Heart right ventricle (tissue), 16 donors: ENCODE results near the gene CPNE8. TPM values are rescaled to one million over a fixed set of nuclear protein-coding genes. Genes with fewer than 3 reads are reported as not detected.

ENCODE experiments used
- ATAC-seq, 8 donors: fragments of 200-7000 bp; cut with Tn5 transposase; one replicate each; pipeline ENCODE4 v1.9.1; 2020; ENCODE audit warnings: mild to moderate bottlenecking in 8 of 8, moderate library complexity in 8 of 8, moderate number of reproducible peaks in 1 of 8
- DNase-seq, 2 donors: peaks; one replicate each; pipeline ENCODE4 v3.0.0-alpha.2; 2020
- H3K27ac ChIP-seq, 10 donors: fragments of 200-600 bp; sonication (generic) in 2 of 10; one replicate each; pipeline versions ENCODE4 v1.5.0 to v1.8.0; 2020 to 2022; ENCODE audit warnings: mild to moderate bottlenecking in 3 of 10
- H3K27me3 ChIP-seq, 7 donors: fragments of 200-600 bp; one replicate each; pipeline ENCODE4 v1.8.0; 2021 to 2022; ENCODE audit warnings: mild to moderate bottlenecking in 2 of 7
- H3K36me3 ChIP-seq, 9 donors: fragments of 200-600 bp; sonication (generic) in 1 of 9; one replicate each; pipeline versions ENCODE4 v1.5.0 to v1.8.0; 2020 to 2022; ENCODE audit warnings: mild to moderate bottlenecking in 2 of 9
- H3K4me1 ChIP-seq, 9 donors: fragments of 200-600 bp; sonication (generic) in 1 of 9; one replicate each; pipeline versions ENCODE4 v1.5.0 to v1.8.0; 2020 to 2022; ENCODE audit warnings: mild to moderate bottlenecking in 4 of 9
- H3K4me3 ChIP-seq, 10 donors: fragments of 200-600 bp; sonication (generic) in 2 of 10; one replicate each; pipeline versions ENCODE4 v1.5.0 to v1.8.0; 2020 to 2022; ENCODE audit warnings: mild to moderate bottlenecking in 7 of 10, moderate library complexity in 2 of 10
- H3K9me3 ChIP-seq, 11 donors: fragments of 200-600 bp in 10 of 11; sonication (generic) in 2 of 11; one replicate each; pipeline versions ENCODE4 v1.5.0 to v1.8.0; 2013 to 2022; ENCODE audit warnings: mild to moderate bottlenecking in 2 of 11, control low read depth in 1 of 11, moderate library complexity in 1 of 11
- CTCF ChIP-seq, 9 donors: fragments of 200-600 bp; sonication (generic) in 2 of 9; IDR thresholded peaks; one replicate each; pipeline versions ENCODE4 v1.5.0 to v1.8.0; 2021 to 2022; ENCODE audit warnings: antibody characterized with exemption in 9 of 9, mild to moderate bottlenecking in 5 of 9, moderate library complexity in 1 of 9
- WGBS, 2 donors: extraction: QIAGEN DNeasy Blood & Tissue Kit; methylation state at CpG; one replicate each; pipeline ENCODE4 v1.1.7; 2013; ENCODE audit warnings: inconsistent platforms in 1 of 2; 5-methylcytosine and 5-hydroxymethylcytosine counted together
- intact Hi-C, 10 donors: fragments of 100-400 bp; cut with DNase I; formaldehyde crosslinking; loops; one replicate each; pipeline versions ENCODE4 v1.11.1 to v1.14.2; 2022
- polyA plus RNA-seq, 2 donors: library from polyadenylated mRNA; stranded (reverse); fragments of 200-250 nt; gene quantifications; one replicate each; pipeline ENCODE4 v1.2.3, GENCODE V29; 2013
- total RNA-seq, 10 donors: library from RNA; stranded (reverse); fragmentation: NEBNext Ultra II Directional in 3 of 10; extraction: Animal tissue kit (Norgen Biotek cat#: 25700) in 3 of 10; gene quantifications; one replicate each; pipeline versions ENCODE4 v1.2.1 to v1.2.4, GENCODE V29; 2021 to 2023
- donor health status: Arrhythmogenic right ventricular cardiomyopathy.
- donor health status: ischemic (EF 13 %, LVEDD 7.1; RV severe dilation, severe dysfunction).
- donor health status: healthy with polysubstance abuse.
- donor health status: DM: no; HTN: yes; CAD: no.
- donor health status: DM: no; HTN: no; CAD: no.
- donor health status: ischemic (EF 25% LVEDD 6.9; RV normal size, moderate dysfunction).
- donor health status: ischemic (EF 25% LVEDD 5.7; RV mildly dilated, moderate dysfunction).
- donor health status: healthy.
- donor health status: DM: yes; HTN: yes; CAD: no.
- donor health status: Ischemic cardiomyopathy.
- donor health status: ischemic (EF 35%, LVEDD 5.7; RV mildly dilated, moderate dysfunction).
- donor health status: nonischemic (EF 11% LVEDD 7.7; RV severe dilation, severe dysfunction).
- donor health status: DM: yes; HTN: yes; CAD: no.
- donor health status: PGD.
- donor health status: ischemic (EF 29% LVEDD 5.4; RV normal size, mild dysfunction).
- donor health status: nonischemic (EF 23%, LVEDD 6.1; RV moderate dilation, normal function).

CPNE8 gene
- total and polyA plus RNA-seq, 12 donors = 2.5 to 14.9 (median 4.5) TPM

- WGBS, 2 donors = 26 to 31% methylated on average over 1 of the region's 1 CpG
- Histone ChIP-seq H3K27ac (no peak overlapping the region), H3K9me3 (no peaks in the 10 kb centered on the region)
Measured at GRCh38 chr12:38926501-38926900, 21.1 kb upstream of the CPNE8 start.

GRCh38 chr12:38921025-38921677, 15.8 kb upstream of the CPNE8 start:
- Histone ChIP-seq H3K36me3 (no peaks in the 10 kb centered on the region), H3K9me3 (no peaks in the 10 kb centered on the region), H3K4me3 (no peak overlapping the region), H3K27me3 (no peaks in the 10 kb centered on the region), H3K27ac (no peak overlapping the region), H3K4me1 (no peaks in the 10 kb centered on the region)
- intact Hi-C loops = loop anchor here in 9 of 10 donors (1.0 to 10.0 kb wide), 6 partner anchors 181 to 354 kb away; no protein-coding TSS in a partner anchor
- WGBS, 2 donors = 11 to 14% methylated on average over 2 of the region's 2 CpGs
- DNase-seq (peak in 1 of 2 donors; percentile 29), ATAC-seq (peak in 3 of 8 donors; percentile 38 to 78 (median 42))
- TF ChIP-seq CTCF (IDR thresholded peaks at IDR 0.05) = peak; percentile 32 to 69 (median 60)

More at GRCh38 chr12:38926501-38926900, 21.1 kb upstream of the CPNE8 start:
- no peaks in the 10 kb centered on the region for H3K27me3 ChIP-seq
- DNase-seq (no peak), ATAC-seq (no peak)
- no peak overlapping the region for H3K4me3 ChIP-seq
- TF ChIP-seq CTCF (IDR thresholded peaks at IDR 0.05) = no peak
- H3K36me3 ChIP-seq = no peaks in the 10 kb centered on the region
- intact Hi-C loops = loop anchor here in 2 of 10 donors (10.0 kb wide), 1 partner anchor 348 kb away; no protein-coding TSS in a partner anchor
- H3K4me1 ChIP-seq = no peaks in the 10 kb centered on the region

GRCh38 chr12:38919191-38919590, 13.8 kb upstream of the CPNE8 start:
- 66 to 70% methylated on average over 5 of the region's 5 CpGs for WGBS, 2 donors
- Histone ChIP-seq H3K27ac (no peak overlapping the region), H3K27me3 (no peaks in the 10 kb centered on the region), H3K36me3 (no peaks in the 10 kb centered on the region), H3K4me3 (no peak overlapping the region), H3K4me1 (no peaks in the 10 kb centered on the region), H3K9me3 (no peaks in the 10 kb centered on the region)
- no peak for TF ChIP-seq CTCF (IDR thresholded peaks at IDR 0.05)
- intact Hi-C loops = loop anchor here in 3 of 10 donors (5.0 to 10.0 kb wide), 5 partner anchors 183 to 784 kb away; no protein-coding TSS in a partner anchor
- no peak for ATAC-seq
- DNase-seq = no peak

DNA sequence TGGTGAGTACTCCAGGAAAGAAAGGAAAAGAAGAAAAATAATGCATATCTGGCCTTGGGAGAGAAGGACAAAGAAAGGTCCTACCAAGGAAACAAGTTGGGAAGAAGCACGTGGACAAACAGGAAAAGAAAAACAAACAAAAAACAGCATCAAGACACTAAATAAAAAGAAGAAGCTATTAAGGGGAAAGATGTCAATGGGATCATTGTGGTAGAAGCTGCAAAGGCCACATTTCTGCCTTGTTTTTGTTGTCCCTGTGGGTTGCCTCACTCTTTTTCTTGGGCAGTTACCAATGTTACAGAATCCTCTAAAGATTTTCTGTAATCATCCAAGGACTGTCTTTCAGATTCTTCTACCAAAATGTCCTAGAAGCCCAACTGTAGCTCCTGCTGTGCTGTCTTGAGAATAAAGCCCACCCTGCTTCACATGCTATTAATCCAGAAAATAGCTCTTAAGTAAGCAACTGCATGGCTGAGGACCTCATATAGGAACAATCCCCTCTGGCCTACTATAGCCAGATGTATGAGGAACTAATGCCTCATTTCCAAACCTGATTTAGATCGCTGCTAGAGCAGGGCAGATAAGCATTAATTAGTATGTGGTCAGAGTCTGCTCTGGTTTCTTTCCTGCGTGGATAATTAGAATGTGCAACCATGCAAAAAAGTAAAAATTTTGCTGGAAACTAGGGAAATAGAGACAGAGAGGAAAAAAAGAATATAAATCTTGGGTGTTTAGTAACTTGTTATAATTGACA, 10.2 kb upstream of the CPNE8 start:
- no peaks in the 10 kb centered on the region for H3K27me3 ChIP-seq
- TF ChIP-seq CTCF (IDR thresholded peaks at IDR 0.05) = no peak
- DNase-seq (no peak), ATAC-seq (no peak)
- no peaks in the 10 kb centered on the region for H3K9me3 ChIP-seq
- intact Hi-C loops = loop anchor here in 3 of 10 donors (5.0 to 10.0 kb wide), 5 partner anchors 187 to 781 kb away; no protein-coding TSS in a partner anchor
- no peak overlapping the region for H3K27ac ChIP-seq
- no peak overlapping the region for H3K4me3 ChIP-seq
- 63 to 66% methylated on average over 3 of the region's 3 CpGs for WGBS, 2 donors
- no peaks in the 10 kb centered on the region for H3K36me3 ChIP-seq
- no peaks in the 10 kb centered on the region for H3K4me1 ChIP-seq
